OCI-LY1 (cell line): ENCODE measurements around the gene PKDCC.

Source experiments
- EZH2 ChIP-seq: fragments of 200-600 bp; sonication (generic), shearing (Covaris generic); IDR thresholded peaks from 2 replicates; pipeline ENCODE4 v1.8.0; 2017; ENCODE audit warnings: borderline replicate concordance, mixed run types, mild to moderate bottlenecking, antibody characterized with exemption, low read length, moderate library complexity, mixed read lengths
- TF ChIP-seq, protein P1 (sequence below): fragments of 200-600 bp; sonication (generic), shearing (Covaris generic); IDR thresholded peaks from 2 replicates; pipeline ENCODE4 v1.5.1; 2017; ENCODE audit warnings: mild to moderate bottlenecking, antibody characterized with exemption, low read length, moderate library complexity, mixed read lengths

DNA sequence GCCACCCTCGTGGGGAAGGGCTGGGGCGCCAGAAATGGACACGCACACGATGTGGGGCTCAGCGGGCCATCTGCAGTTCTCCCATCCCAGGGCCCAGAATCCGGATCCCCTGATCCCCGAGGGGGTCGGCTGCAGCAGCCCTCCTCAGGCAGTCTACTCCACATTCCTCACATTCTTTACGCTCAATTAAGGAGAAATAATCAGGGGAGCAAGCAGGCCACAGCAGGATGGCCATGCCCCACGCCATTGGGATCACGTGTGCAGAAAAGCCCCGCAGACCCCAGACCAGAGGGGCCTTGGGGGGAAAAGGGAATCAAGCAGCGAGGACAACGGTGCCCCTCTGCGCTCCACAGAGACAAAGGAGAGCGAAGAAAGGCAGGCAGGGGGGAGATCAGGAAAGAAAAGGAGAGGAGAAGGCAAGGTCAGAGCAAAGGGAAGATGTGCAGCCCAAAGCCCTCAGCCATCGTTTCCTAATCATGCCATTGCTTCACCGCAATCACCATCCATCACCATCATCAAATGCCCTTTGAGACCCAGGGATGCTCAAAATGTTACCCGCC lies 17.5 kb upstream of the PKDCC start:
- no peak for TF ChIP-seq EZH2
- TF ChIP-seq, protein P1, sequence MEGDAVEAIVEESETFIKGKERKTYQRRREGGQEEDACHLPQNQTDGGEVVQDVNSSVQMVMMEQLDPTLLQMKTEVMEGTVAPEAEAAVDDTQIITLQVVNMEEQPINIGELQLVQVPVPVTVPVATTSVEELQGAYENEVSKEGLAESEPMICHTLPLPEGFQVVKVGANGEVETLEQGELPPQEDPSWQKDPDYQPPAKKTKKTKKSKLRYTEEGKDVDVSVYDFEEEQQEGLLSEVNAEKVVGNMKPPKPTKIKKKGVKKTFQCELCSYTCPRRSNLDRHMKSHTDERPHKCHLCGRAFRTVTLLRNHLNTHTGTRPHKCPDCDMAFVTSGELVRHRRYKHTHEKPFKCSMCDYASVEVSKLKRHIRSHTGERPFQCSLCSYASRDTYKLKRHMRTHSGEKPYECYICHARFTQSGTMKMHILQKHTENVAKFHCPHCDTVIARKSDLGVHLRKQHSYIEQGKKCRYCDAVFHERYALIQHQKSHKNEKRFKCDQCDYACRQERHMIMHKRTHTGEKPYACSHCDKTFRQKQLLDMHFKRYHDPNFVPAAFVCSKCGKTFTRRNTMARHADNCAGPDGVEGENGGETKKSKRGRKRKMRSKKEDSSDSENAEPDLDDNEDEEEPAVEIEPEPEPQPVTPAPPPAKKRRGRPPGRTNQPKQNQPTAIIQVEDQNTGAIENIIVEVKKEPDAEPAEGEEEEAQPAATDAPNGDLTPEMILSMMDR, result no peak
